ENCODE measurements around the gene BCL2.
"Not testable (repeated sequence)": the region's sequence is repeated elsewhere in the genome, so short reads cannot be mapped to it uniquely, and the experiment has no call there.

Gene BCL2

DNA sequence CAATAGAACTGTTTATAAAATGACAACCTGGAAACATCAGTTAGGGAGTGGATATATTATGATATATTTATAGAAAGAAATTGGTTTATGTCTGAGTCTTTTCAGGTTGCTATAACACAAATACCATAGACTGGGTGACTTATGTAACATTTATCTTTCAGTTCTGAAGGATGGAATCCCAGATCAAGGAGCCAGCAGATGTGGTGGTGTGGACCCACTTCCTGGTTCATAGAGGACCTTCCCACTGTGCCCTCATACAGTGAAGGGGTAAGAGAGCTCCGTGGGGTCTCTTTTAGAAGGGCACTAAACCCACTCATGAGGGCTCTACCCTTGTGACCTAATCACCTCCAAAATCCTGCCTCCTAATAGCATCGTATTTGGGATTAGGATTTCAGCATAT, 86.7 kb downstream of the BCL2 start:
- DNase-seq, result no peak

DNA sequence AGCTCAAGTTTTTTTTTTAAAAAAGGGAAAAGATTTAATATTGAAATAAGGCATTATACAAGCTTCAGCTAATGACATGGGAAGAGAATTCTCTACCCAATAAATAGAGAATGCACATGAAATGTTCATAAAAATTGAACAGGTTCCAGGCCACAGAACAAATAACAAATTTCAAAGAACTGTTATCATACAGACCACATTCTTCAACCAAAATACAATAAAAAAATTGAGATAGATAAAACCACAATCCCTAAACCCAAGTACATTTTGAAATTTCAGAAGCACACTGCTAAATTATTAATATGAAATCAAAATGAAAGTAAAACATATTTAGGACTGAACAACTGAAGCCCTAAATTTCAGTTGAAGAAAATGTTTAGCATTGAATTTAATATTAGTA, 89.6 kb downstream of the BCL2 start:
- DNase-seq, result no peak

DNA sequence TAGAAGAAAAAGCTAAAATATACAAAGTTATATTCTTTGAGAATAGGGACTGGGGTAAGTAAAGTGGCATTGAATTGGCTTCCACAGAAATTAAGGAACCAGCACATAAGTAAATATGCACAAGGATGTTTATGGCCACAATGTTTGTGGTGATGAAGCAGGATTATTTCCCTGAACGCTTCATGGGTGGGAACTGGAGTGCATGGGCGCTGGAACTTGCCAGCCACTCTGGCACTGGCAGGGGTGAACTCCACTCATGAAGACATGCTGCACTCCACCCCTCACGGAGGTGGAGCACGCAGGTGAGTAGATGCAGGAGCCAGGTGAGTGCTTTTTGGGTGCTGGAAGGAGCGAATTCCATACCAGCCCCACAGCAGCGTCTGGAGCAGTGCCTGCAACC, 94.1 kb downstream of the BCL2 start:
- DNase-seq, result no peak

DNA sequence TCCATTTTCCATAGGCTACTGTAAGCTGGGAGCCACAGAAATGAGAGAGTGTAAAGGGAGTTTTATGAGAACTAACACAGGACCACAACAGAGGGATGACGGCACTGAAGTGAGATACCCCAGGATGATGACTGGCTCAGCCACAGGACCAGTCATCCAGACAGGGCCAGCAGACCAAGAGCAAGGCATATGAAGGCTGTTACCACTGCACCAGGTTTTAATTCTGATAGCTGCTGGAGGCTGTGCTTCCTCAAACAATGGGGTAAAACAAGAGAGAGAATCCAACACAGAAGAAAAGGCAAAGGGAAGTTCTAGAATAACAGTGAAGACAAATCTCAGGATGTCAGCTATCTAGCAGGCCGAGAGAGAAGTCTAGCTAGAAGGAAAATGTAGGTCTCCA, 94.9 kb downstream of the BCL2 start:
- peak; percentile 70 for DNase-seq

DNA sequence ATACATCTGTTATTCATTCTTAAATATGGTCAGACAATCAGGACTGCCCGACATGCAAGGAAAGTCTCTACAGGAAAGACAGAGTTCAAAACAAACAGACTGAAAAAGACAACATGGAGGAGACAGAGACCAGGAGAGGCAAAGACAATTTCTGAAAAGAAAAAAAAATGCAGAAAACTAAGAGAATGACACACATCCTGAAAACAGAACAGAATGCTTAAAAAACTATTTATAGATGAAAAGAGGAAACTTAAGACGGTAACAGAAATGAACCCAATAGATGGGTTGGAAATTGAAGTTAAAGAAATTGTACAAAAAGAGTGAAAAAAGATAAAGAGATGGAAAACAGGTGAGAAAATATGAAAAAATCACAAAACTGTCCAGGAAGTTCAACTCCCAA, 95.7 kb downstream of the BCL2 start:
- no peak for DNase-seq

DNA sequence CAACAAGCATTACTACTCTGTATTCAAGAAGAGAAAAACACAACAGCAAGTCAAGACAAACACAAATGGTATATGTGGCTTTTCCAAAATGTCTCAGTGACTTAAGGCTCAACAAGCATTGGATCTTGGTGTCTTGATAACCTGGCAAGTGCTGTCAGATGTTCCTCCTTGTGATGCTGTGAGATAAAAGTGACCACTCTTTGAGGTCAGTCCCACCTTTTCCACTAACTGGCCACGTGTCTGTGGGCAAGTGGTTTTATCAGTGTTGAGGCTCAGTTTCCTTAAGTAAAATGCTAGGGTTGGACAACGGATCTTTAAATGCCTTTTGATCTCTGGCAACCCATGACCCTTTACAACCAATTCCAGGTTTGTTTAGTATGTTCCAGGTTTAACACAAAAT, 98.7 kb downstream of the BCL2 start:
- no peak for DNase-seq

DNA sequence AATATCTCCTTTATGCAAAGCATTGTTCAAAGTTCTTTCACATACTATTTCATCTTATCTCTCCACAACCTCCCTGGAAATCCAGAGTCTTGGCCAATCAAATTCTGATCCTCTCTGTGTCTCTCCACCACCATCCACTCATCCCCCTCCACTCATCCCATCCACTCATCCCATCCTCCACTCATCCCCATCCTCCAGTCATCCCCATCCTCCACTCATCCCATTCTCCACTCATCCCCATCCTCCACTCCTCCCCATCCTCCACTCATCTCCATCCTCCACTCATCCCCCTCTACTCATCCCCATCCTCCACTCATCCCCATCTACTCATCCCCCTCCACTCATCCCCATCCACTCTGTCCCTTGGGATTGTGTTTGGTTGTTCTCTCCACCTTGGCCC, 101.1 kb downstream of the BCL2 start:
- no peak for DNase-seq

DNA sequence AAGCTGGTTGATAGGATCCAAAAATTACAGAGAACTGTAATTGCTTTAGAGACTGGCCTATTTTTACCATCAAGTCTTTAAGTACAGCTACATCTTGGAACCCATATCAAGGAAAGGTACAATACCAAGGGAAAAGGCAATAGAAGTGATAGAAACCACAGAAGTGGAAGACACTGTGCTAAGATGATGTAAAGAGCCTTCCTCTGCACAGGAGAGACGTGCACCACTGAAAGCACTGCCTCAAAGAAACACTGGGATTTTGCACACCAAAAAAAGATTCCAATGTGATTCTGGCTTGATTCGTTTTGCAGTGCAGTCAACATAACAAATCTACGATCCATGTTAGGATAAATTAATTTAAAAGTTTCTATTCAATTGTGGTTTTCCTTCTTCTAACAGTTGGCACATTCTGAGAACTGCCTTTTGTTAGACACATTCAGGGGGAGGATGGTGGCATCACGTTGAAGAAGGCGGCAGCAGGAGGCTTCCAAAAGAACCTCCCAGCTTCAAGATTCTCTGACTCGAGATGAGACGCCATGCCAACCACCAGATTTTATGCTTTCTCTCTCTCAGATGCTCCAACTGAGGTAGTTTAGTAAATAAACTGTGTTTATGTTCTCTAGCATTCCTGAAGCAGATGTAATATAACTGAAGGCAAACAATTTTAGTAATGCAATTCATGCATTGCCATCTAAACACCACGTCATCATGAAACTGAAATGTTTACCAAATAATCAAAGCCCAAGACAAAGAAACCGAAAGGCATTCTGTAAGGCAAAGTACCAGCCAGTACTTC, 102.9 kb downstream of the BCL2 start:
- no peak for DNase-seq

DNA sequence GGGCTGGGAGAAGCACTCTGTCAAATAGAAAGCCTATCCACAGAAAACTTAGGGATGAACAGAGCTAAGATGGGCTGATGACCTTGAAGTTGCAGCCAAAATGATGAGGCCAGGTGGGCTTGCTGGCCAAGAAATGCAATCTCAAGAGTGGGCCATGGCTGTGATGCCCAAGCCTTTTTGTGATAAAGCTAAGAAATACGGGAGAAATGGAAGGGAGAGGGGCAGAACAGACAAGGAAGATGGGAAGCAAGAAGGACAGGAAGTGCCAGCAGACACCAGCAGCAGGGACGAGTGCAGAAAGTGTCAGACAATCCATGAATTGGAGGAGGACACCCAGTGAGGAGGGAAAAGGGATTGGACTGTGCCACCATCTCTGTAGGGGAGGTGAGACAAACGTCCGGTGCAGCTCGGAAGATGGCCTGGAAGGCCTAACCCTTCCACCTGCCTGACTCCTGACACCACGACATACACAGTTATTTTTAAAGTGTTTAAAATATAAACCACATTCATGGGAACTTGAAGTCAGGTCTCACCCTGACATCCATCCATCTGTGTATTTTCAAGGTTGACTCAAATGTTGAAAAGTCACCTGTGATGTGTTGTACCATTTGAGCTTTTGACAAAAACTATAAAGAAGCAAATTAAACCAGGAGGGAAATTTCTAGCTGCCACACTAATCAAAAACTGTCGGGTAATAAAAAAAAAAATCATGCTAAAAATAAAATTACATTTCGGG, 105.5 kb downstream of the BCL2 start:
- DNase-seq, result no peak

DNA sequence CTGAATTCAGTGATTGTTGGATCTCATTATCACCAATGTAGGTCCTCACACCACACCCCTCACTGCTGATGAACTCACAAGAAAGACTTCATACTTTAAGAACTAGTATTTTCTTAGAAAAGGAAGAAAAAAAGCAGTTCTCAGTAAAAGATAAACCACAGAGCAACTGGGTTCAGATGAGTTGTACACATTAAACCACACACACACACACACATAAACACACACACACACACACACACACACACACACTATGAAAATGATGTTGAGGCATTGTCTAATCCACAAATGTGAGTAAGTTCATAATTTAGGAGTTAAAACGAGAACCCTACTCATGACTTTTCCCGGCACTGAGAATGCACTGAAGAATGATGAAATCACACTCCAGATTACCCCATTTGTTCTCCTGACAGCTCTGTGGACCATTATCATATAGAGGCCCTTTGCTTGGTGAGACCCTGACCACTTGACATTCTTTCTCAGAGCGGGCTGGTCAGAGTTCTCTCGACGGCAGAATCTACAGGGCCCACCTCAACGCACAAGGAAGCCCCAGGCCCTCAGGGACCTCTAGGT, 106.2 kb downstream of the BCL2 start:
- DNase-seq, result no peak

DNA sequence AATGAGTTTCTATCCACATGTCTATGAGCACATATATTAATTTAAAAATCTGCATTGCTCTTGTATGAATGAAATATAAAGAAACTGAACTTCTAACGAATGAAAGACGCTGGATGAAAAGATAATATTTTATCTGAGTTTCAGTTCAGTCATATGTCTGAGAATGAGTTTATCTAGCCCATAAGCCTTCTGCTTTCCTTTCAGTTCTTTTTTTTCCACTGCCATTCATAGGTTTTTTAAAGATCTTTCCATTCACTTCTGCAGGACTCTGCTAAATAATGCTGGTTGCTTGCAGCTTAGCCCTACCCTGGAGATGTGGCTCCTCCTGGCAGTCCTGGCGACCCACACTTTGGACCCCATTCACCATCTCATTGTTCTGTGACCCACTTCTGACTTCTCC, 109.0 kb downstream of the BCL2 start:
- DNase-seq, result no peak

DNA sequence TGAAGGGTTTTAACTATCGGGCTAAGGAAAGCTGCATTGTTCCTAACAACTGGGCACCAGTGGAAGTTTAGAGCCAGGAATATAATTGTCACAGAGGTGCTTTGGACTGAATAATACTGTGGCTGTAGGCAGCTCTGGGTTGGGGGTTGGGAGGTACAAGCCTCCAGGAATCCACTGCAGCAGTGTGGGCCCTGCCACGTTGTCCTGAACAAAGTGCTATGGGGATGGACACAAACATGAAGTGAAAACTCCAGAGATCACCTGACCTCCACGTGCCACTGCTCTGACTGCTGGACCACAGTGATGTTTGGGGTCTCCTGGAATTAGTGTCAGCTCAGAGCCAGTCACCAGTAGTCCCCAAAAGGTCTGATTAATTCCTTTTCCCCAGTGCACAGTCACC, 110.9 kb downstream of the BCL2 start:
- DNase-seq, result no peak

DNA sequence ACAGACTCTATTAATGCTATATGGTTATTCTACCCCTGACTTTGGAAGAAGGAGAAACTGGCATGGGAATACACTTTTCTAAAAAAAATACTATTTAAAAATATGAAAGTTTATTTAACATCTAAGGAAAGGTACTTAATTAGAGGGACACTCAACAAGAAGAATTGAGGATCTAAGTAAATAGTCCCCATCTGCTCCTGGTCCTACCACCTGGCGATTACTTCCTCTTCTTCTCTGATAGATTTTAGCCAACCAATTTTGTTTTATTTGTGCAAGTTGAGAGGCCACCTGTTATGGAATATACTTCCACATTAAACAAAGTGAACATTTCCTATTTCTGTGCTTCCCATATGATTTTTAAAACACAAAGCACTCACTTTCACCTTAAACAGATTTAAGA, 111.7 kb downstream of the BCL2 start:
- no peak for DNase-seq

DNA sequence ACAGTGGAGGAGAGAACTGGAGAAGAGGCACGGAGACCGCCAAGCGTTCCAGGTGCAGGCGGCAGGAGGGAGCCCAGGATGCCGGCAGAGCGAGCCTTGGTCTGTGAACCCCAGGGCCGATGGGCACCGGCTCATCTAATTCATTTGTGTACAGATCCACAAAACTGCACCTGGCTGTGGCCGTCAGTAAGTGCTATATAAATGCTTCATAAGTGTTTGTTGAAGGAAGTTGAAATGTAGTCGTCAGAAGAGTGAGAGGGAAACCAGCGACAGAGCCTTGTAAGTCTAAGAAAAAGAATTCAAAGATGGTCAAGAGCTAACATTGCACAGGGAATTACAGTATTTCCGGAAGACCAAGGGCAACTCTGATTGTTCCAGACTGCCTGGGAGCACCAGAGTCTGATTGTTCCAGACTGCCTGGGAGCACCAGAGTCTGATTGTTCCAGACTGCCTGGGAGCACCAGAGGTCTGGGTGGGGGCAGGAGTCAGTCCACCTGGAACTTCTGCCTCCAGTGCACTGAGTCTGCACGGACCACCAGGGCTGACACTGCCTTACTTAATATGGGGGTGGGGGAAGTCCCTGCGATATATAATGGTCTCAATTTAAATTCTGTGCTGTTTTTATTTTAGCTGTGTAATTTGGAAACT, 112.3 kb downstream of the BCL2 start:
- DNase-seq, result no peak

DNA sequence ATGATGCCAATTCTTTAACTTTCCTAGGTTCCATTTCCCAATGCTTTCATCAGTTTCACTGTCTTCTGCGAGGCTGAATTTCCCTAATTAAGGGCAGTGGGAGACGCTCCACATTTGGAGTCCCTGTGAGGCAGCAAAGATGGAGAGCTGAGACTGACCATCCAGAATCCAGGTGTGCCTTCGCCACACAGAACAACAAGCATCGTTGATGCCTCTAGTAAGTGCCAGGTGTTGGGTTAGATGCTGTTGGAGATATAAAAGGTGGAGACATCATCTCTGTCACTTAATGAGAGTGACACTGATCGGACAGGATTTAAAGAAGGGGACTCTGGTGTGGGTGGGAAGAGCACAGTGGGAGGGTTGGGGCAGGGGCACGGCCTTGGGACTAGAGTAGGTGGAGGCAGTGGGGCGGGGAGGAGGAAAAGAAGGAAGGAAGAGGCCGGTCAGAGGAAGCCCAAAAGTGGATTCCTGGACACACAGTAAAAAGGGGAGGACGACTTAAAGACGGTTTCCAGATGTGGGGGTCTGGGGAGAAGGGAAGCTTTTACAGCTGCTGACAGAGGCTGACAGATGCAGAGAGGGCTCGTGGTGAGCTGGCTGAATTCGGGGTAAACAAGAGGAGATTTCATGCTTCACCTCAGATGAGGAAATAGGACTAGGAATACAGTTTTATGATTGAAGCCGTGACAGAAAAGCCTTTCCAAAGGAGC, 113.0 kb downstream of the BCL2 start:
- DNase-seq, result no peak

DNA sequence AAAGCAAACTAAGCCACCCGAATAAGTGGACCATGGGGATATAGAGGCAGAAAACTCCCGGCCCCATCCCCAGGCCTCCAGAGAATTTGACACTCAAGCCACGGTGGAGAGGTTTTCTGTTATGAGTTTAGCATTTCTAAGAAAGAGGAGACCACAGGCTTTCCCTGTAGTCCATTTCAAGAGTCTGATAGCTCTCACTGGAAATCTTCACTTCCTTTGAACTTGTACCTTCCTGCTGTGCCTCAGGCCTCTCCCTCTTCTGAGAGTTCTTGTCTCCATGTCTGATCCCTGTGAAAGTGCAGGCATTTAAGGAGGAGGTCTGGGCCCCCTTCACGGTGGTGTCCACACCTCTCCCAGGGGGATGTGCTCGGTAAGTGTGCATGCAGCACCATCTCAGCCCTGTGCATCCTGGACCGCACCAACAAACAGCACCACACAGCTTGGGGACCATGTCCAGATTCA, 113.7 kb downstream of the BCL2 start:
- DNase-seq, result no peak

DNA sequence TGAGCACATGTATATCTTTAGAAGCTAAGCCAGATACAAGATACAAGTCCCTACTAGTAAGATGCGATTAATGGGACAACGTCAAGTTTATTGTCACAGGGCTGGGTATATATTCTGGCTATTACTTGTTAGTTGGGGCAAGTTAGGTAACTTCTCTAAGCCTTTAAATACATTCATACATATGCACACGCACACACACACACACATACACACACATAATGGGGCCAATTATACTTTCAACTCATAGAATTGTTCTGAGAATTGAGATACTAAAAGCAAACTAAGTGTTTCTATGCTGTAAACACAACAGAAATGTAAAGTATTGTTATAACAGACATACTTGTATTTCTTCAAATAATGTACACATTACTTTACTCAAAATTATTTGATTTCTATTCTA, 116.1 kb downstream of the BCL2 start:
- no peak for DNase-seq

DNA sequence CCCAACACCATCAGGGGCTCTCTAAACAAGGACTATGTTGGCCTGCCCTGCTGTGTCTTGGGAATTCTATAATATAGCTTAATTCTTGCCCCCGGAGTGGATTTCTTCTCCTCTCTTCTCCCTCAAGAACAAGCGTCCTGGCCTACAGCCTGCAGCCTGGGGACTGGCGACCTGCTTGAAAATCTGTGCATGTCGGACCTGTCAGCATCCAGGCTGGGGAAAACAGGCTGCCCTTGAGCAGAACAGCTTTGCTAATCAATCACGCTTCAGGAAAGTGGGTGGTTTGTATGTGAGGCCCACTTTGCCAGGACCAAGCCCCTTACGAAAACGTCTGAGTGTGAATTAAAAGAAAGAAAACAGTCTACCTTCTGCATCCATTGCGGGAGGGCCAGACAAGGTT, 116.7 kb downstream of the BCL2 start:
- no peak for DNase-seq

DNA sequence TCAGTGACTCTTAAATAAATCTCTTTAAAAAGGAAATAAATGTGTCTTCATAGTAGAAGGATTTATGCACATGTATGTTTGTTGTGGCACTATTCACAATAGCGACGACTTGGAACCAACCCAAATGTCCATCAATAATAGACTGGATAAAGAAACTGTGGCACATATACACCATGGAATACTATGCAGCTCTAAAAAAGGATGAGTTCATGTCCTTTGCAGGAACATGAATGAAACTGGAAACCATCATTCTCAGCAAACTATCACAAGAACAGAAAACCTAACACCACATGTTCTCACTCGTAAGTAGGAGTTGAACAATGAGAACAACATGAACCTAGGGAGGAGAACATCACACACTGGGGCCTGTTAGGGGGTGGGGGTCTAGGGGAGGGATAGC, 118.1 kb downstream of the BCL2 start:
- not testable (repeated sequence) for DNase-seq

DNA sequence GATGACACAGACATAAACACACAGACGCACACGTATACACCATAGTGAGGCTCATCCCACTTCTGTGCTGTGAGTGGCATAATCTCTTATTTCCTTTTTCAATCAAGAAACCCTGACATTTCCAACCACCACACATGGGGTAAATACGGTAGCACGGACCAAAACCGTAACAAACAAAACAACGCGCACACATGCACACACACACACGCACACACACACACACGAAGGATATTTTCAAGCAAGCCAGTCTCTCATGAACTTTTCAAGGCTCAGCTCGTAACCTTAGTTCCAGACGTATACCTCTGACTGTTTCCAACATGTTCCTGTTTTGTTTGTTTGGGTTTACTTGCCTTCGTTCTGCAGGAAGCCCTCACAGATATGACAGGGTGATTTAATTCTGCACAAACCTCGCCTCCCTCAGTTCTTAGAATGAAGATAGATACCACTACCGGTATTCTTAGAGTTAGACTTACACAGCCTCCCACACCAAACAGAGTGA, 119.8 kb downstream of the BCL2 start:
- peak; percentile 42 for DNase-seq

DNA sequence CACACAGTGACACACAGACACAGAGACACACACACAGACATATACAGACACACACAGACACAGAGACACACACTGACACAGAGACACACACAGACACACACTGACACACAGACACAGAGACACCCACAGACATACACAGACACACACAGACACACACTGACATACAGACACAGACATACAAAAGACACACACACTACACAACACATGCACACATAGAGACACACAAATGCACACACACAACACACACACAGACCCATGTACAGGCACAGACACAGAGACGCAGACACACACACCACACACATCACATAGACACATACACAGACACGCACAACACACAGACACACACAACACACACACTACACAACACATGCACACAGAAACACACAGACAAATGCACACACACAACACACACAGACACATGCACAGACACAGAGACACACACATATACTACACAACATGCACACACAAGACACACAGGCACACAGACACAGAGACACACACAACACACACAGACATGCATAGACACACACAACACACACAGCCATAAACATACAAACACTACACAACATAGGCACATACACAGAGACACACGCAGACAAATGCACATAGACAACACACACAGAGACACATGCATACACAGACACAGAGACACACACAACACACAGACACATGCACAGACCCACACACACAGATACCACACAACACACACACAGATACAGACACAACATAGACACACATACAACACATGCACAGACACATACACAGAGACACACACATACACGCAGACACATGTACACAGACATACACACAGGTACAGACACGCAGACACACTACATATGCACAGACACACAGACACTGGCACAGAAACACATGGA, 120.5 kb downstream of the BCL2 start:
- DNase-seq, result no peak
